DMS114 treated with DMSO at 0.1 percent for 48 hours (cell line): ENCODE measurements around the gene IL1RL2.

Experiments
- DNase-seq: peaks from one replicate; lab custom pipeline; 2025; ENCODE audit not compliant: unreplicated experiment; lab: John Stamatoyannopoulos, UW

Gene IL1RL2

DNA sequence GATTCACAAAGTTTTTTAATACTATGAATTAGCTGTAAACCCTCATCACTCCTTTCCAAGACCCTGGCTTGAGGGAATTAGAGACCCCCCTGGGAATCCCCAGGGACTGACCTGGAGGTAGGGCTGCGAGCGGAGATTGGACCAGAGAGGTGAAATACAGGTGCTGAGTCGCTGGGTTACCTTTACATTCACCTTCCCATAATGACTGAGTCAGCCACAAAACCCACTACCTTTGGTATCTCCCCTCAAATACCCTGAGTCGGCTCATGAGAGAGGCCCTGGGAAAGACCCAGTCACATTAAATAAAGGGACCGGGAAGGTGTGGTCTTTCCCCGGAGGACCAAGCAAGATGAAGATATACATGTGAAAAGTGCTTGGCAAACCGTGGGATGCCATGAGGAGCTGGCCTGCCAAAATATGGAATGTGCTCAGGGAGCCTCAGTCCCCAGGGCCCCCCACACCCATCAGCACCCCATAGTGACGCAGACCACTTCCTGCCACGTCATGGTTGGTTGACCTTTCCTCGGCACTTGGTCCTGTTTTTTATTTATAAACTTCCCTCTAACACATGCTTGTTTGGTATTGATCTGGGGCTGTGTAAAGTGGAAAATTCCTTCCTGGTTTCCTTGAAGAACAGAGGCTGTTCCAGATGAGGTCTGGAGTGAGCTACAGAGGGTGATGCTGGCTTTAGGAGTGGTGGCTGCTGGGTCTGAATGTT is 51.4 kb downstream of the IL1RL2 start:
- no peak for DNase-seq

DNA sequence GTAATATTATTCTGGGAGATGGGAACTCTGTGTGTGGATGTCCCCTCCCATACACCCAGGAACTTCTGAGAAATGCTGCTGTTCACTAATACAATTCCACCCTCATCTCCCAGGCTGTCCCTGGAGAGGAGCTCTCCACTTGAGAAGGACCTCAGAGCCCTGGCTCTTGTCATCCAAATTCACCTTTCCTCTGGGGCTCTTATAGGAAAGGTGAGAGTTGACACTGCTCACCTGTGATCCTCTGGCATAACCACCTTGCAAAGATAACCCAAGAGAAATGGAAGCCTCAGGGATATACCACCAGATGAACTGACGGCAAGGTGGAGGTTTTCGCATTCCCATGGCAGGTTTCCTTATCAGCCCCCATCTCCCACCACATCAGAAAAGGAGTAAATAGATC is 52.0 kb downstream of the IL1RL2 start:
- DNase-seq: no peak

DNA sequence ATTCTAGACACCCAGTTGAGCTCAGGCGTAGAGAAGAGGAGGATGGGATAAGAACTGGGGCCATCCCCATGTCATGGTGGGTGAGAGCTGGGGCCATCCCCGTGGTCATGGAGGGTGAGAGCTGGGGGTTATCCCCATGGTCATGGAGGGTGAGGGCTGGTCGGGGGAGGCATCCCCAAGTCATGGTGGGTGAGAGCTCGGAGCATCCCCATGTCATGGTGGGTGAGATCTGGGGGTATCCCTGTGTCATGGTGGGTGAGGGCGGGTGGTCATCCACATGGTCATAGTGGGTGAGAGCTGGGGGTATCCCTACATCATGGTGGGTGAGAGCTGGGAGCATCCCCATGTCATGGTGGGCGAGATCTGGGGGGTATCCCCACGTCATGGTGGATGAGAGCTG is 52.5 kb downstream of the IL1RL2 start:
- no peak for DNase-seq

DNA sequence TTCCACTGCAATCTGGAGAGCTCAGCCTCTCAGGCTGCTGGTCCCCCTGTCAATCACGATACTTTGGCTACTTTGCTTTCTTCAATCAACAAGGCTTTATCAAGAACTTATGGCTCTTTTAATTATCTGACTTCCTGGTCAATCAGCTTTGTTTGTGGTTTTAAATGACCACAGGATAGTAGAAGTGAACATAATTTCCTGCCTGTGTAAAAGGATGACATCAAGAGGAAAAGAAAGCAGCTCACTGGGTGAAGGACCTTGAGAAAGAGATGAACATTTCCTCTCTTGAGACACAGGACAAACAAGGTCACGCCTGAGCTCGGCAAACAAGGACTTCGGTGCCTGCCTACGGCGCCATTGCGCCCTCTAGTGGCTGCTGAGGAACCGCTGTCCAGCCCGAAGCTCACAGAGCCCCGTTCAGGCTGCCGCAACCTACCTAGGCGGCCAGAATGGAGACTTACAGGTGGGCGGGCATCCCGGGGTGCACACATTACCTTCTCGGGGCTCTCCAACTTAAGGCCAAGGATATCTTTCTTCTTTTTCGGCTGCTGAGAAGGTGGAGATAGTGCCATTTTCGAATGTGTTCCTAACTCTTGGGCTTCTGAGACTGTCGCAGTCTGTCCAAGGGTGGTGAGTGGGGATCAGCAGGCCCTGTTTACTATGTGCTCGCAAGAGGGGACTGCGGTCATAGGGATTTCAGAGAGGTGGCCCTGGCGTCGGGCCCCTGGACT is 54.0 kb downstream of the IL1RL2 start:
- peak; percentile 64 for DNase-seq

DNA sequence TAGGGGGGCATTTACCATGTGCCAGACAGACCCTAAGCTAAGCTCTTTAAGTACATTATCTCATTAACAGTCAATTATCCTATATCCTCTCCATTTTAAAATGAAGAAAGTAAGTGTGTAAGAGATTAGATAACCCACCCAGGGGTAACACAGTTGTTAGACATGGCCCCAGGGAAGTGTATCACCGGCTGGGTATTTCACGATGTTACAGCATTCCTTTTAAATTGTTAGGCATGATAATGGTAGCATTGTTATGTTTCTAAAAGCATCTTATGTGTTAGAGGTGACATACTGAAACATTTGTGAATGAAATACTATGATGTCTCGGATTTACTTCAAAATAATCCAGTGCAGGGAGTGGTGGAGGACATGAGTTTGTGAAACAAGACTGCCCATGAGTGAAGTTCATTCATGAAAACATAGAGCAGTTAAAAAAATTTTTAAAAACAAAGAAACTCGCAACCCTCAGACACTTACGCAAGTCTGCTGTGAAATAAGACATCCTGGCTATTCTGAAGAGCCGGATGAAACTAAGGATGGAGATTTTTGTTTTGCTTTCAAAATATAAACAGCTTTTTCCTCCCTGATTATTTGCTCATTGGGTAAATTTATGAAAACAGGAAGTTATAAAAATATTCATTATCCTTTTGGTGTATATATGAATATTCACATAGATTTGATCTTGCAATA is 54.9 kb downstream of the IL1RL2 start:
- DNase-seq: no peak

DNA sequence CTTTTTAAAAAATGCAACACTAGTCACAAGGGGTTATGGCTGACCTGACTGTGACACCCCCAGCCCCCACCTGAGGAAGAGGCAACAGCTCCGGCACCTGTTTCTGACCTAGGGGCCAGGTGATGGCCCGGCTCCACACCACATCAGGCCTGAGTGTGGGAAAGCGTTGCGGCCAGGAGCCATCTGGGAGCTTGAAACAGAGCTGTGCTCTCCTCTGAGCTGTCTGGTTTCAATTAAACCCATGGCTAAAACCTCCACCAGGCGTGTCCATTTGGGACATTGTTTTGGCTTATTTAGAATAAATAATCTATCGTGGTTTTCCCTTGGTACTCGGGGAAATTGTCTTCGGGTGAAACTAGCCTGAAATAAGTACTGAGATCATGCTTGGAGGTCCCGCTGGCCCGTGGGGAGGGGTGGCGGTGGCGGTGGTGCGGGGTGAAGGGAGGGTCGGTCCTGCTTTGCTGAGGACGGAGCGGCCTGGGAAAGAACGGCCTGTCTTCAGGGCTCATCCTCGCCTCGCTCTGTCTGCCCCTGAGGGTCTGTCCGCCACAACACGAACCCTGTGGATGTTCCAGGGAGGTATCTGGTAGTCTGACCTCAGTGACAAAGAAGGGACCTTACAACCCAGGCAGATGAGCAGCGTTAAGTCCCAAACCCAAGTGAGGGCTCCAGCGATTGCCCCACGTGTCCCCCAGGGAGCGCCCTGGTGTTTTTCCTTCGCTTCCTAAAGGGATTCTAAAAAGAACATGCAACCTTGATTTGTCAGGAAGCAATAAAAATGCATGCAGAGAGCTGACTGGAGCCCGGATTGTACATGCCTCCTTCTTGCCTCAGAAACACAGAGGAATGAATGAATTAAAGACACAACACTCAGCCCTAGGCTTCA is 58.7 kb downstream of the IL1RL2 start:
- DNase-seq: no peak

DNA sequence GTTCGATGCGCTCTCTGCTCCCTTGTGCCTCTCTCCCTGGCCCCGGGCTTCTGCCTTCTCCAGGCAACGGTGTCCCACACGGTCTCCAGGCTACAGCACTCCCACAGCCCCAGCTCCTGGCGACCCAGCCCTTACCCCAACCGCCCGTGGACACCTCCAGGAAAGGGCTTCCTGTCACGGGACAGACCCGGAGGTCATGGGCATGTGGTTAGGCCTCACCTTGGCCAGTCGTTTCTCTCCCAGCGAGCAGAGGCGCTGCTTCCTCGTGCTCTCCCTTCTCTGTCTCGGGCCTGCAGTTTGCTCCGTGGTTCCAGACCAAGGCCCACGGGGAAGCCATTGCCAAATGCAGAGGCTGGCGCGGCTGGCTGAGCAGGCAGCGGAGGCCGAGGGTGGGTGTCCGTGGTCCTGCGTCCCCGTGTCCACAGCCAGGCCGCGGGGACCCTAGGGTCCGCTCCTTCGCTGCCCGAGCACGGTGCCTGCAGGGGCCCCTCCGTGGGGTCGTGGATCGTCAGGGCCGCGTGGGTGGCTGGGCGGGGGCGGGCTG is 63.5 kb downstream of the IL1RL2 start:
- no peak for DNase-seq

DNA sequence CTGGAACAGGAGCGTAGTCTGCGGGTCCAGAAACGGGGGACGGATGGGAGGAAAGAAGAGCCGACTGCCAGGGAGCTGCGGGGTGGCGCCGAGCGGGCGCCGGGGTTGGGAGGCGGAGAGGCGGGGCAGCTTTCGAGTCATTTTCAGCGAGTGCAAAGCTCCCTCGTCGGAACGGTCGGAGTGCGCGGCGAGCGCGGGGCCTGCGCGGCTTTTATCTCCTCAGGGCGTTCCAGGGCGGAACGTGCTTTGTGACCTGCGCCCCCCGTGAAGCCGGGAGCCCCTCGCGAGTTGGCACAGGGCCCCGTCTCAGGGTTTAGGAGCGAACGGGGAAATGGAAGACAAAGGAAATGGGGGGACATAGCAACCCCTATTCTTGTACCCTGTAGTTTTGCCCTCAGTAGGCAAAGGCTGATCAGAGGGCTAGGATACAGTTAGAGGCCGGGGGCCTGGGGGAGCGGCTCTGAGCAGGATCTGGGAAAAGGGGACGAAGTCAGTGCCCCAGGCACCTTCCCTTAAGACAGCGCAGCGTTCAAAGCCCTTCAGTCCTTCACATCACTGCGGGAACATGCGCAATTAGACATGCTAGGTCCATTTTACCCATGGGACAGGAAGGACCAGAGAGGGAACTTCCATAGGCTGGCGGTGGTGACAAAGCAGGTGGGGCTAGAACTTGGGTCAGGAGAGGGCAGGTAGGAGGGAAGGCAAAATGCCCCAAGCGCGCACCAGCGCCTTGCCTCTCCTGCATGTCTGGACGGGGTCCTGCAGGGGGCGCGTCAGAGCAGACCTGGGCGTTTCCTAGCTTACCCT is 64.4 kb downstream of the IL1RL2 start:
- no peak for DNase-seq

DNA sequence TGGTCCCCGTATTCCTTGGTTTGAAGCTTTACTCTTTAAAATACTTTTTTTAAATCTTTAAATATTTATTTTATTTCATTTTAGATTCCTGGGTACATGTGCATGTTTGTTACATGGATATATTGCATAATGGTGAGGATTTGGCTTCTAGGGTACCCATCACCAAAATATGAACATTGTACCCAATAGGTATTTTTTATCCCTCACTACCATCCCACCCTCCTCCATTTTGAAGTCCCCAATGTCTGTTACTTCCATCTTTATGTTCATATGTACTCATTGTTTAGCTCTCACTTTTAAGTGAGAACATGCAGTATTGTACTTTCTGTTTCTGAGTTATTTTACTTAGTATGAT is 65.0 kb downstream of the IL1RL2 start:
- no peak for DNase-seq

DNA sequence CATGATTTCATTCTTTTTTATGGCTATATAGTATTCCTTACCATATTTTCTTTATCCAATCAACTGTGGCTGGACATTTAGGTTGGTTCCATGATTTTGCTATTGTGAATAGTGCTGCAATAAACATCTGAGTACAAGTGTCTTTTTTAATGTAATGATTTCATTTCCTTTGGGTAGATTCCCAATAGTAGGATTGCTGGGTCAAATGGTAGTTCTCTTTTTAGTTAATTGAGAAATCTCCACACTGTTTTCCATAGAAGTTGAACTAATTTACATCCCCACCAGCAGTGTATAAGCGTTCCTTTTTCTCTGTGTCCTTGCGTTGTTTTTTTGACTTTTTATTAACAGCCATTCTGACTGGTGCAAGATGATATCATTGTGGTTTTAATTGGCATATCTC is 65.4 kb downstream of the IL1RL2 start:
- DNase-seq: no peak

DNA sequence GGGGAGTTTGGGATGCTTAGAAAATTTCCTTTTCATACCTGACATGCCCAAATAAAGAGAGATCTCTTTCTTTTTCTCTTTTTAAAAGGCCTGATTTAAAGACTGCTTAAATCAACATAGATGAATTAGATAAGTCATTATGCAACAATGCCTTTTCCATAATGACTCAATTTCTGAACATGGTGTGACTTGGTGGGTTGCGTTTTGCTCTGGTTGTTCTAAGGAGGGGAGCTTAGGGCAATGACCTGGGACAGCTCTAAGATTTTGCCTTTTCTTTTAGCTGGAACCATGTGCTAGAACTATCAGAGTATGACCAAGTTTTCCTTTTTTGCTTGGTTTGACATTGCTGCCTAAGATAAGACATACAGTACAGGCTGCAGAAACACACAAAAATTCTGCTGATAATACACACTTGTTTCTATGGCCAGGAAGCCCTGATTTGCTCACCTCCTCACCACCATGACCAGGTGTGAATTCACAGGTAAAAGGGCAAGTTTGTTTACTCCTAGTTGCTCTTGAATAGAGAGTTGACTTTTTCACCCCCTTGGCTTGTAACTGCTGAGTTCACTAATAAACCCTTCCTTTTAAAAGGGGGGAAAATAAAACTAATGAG is 66.4 kb downstream of the IL1RL2 start:
- DNase-seq: no peak

DNA sequence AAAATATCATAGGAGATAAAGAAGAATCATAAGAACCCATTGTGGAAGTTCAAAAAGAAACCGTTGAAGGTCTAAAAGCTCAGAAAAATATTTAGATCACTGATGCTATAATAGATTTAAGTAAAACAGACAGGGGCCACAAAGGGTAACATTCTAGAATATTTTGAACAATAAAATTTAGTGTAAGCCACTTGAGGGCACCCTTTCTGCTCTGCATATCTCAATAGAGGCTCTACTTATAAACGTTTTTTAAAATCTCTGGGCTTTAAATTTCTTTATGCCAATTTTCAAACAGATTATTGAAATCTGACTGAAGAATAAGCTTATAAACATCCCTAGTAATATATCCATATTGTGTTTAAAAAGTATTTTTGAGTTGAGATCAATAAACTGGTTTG is 66.9 kb downstream of the IL1RL2 start:
- DNase-seq: no peak

DNA sequence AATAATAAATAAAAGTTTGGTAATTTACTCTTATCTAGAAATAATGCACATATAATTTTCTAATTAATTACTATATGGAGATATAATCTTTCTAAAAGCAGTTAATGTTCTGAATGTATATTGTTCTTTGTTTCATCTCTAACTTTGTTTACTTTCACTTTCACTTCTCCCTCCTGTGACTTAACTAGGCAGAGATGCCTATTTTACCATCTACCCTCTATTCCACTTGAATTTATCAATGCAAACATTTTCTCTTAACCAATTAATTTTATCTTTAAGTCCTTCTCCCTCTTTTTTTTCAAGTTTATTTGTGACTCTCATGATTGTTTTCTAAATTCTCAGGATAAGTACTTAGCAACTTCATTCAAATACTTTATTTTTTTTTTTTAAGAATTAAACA is 69.5 kb downstream of the IL1RL2 start:
- no peak for DNase-seq

DNA sequence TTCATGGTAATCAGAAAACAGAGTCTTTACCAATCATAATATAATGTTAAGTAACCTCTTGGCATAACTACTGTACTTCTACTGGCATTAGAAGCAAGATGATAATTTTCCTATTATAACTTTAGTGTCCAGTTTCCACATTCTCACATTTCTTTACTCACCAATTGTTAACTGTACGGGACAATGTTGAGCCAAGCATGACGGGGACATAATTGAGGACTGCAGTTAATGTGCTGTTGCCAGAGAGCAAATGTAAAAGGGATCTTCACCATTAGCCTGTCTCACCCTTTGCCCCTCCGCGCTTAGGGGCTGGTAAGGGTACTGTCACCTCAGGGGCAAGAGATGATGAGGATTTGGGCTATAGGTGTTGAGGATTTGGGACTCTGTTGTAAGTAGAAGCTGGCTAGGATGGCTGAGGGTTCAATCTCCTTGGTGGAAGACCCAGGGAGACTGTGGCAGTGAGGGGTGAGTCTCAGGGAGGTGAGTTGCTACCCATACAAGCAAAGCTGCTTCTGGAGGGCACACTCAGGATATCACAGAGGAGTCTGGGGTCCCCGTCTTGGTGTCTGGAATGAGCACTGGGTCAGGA is 70.1 kb downstream of the IL1RL2 start:
- no peak for DNase-seq

DNA sequence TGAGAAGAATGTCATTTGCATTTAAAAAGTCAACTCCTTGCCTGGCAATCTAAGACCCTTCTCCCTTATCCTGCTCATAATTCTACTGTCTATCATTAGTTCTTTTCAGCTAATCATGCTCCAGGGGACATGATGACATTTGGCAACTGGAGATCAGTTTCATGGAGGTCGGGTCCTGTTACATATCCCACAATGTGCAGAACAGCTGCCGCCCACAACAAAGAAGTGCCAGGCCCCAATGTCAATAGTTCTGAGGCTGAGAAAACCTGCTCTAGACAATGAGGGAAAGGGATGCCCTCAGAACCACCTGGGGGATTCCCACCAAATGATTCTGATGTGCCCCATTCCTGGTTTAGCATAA is 71.2 kb downstream of the IL1RL2 start:
- no peak for DNase-seq

DNA sequence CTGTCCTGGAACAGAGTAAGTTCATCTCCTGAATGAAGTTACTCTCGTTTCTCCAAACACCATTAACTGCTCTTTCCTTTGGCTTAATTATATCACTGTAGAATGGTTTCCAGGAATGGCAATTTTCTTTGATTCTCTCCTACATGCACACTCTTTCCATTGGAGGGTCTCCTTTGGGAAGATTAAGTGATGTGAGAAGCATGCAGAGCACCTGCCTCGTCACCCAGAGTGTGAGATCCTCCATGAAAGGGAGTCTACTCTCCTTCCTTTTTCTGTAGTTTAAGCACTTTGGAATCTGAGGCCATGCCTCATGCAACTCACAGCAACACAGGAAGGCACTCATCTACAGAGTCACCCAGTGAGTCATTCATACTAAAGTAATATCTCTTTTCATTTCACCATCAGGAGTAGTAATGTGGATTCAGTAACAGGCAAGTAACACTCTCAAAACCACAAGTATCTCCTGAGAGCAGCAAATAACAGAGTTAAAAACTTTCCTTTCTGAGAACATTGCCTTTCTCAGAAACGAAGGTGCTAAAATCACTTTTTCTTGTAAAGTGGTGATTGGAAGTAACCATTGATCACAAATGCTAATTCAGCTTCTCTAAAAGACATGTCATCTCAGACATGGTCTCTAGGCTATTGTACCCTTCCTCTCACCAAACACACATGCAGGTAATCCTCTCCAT is 71.7 kb downstream of the IL1RL2 start:
- no peak for DNase-seq

DNA sequence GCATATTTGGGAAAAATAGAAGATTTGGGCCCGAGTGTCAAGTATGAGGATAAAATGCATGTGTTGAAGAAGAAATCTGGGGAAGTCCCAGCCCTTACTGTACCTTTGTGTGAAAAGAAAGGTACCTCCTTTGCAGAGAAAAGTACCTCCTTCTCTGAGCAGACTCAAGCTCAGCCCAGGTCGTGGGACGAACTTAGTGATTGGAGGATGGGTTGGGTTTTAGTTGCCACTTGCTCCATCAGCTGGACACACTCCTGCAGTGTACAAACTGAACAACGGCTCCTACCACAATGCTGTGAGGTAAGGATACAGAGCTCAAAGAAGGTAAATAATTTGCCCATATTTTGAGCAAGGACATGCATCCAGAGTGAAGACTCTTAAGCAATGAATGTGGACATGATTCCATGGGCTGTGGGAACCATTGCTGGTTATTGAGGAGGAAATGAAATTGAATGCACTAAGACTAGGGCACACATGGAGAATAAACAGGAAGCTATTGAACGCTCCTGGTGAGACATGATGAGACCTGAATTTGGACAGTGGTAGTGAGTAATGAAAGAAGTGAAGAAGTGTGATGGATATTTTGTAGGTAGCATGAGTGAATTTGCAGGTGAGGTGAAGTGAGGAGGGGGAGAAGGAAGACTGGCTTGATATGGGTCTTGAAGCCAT is 74.8 kb downstream of the IL1RL2 start:
- DNase-seq: no peak
